Measurements from ENCODE around the gene USP27X. TPM values are rescaled to one million over a fixed set of nuclear protein-coding genes. Genes with fewer than 3 reads are reported as not detected.

Gene USP27X
- total and polyA plus RNA-seq, 2 of the 8 experiments (the other 6 are each of a cell fraction or from before 2014, with no cell fraction given): 3.8 to 4.7 TPM

- Histone ChIP-seq H3K36me3 (ENCODE audit: control insufficient read depth in 2 of 4, insufficient read depth in 4 of 4, low read length in 3 of 4) (no peaks in the 10 kb centered on the region), H3K4me3 (ENCODE audit: extremely low read depth in 1 of 4, insufficient read depth in 2 of 4, low read depth in 3 of 4, low read length in 4 of 4) (no peak overlapping the region)
- POLR2A ChIA-PET (ENCODE audit: partially characterized antibody): no interaction called here
Observed at GRCh38 chrX:49842621-49843020, 36.7 kb upstream of the USP27X start.

More at GRCh38 chrX:49842621-49843020, 36.7 kb upstream of the USP27X start:
- Histone ChIP-seq H4K5ac (ENCODE audit: insufficient read length, low read depth, low read length) (no peak overlapping the region), H3K9ac (replicated peaks in 1 of 4; ENCODE audit: extremely low read depth in 1 of 4, low read depth in 3 of 4, low read length in 3 of 4) (no peak overlapping the region), H2BK12ac (ENCODE audit: low read depth, low read length) (no peak overlapping the region), H2BK120ac (replicated peaks; ENCODE audit: low read depth, low read length) (no peak overlapping the region), H3K4me1 (replicated peaks in 1 of 4; ENCODE audit: control insufficient read depth in 3 of 4, insufficient read depth in 4 of 4, low read length in 3 of 4) (no peaks in the 10 kb centered on the region), H2BK5ac (ENCODE audit: low read depth, low read length) (no peak overlapping the region), H3K79me1 (ENCODE audit: low read depth, low read length) (no peaks in the 10 kb centered on the region), H2AFZ (ENCODE audit: low read length) (no peak overlapping the region), H3K4me2 (ENCODE audit: insufficient read depth in 1 of 2, low read depth in 2 of 2, low read length in 2 of 2) (no peak overlapping the region), H4K8ac (ENCODE audit: extremely low read depth, insufficient read depth, low read length) (no peak overlapping the region), H4K20me1 (replicated peaks in 1 of 2; ENCODE audit: control insufficient read depth in 1 of 2, insufficient read depth in 2 of 2, low read length in 2 of 2) (no peaks in the 10 kb centered on the region), H2BK20ac (ENCODE audit: low read length) (no peak overlapping the region), H2AK5ac (ENCODE audit: low read depth, low read length) (no peak overlapping the region), H3K18ac (ENCODE audit: extremely low read depth, low read length) (no peak overlapping the region), H3K23me2 (ENCODE audit: low read depth, low read length) (no peaks in the 10 kb centered on the region), H3K23ac (ENCODE audit: insufficient read length) (no peak overlapping the region), H3K27me3 (replicated peaks in 1 of 4; ENCODE audit: control insufficient read depth in 3 of 4, extremely low read depth in 1 of 4, insufficient read depth in 3 of 4, low read length in 3 of 4) (no peaks in the 10 kb centered on the region), H2BK15ac (ENCODE audit: low read length) (no peak overlapping the region), H3K14ac (ENCODE audit: insufficient read length) (no peak overlapping the region), H3K9me3 (ENCODE audit: insufficient read depth in 2 of 2, low read depth in 1 of 2, low read length in 1 of 2) (no peaks in the 10 kb centered on the region), H3K4ac (replicated peaks; ENCODE audit: insufficient read length, low read depth, low read length) (no peak overlapping the region), H3K27ac (ENCODE audit: low read depth, low read length) (no peak overlapping the region), H4K91ac (replicated peaks; ENCODE audit: insufficient read length, low read length) (no peak overlapping the region), H3K79me2 (ENCODE audit: control insufficient read depth in 1 of 2, insufficient read depth in 2 of 2, low read length in 2 of 2) (no peaks in the 10 kb centered on the region), H3K56ac (replicated peaks; ENCODE audit: insufficient read length, low read depth, low read length) (no peak overlapping the region)
- CTCF ChIA-PET (ENCODE audit: partially characterized antibody): interaction anchor here (0.6 to 5.4 kb wide), 6 partner anchors 9 to 104 kb away, joined by 3 to 31 read pairs (median 3); partner anchors contain the start of gene USP27X
- FAIRE-seq (no peak), DNase-seq (ENCODE audit: low read depth in 1 of 2, low spot score in 2 of 2) (no peak)
- TF ChIP-seq ATF3 (IDR thresholded peaks at IDR 0.05; ENCODE audit: insufficient read depth, low read depth, low read length) (no peak), SIRT6 (IDR thresholded peaks at IDR 0.05; ENCODE audit: low read length) (no peak), SP1 (IDR thresholded peaks at IDR 0.05; ENCODE audit: low read depth, low read length) (no peak), RNF2 (IDR thresholded peaks at IDR 0.05; ENCODE audit: borderline replicate concordance, low read depth, low read length, missing control alignments, poor library complexity, severe bottlenecking) (no peak), MAX (IDR thresholded peaks at IDR 0.05) (no peak), CREB1 (IDR thresholded peaks at IDR 0.05) (no peak), SIX5 (IDR thresholded peaks at IDR 0.05; ENCODE audit: low read depth, low read length) (no peak), SUZ12 (IDR thresholded peaks at IDR 0.05; ENCODE audit: low read length) (no peak), FOSL1 (IDR thresholded peaks at IDR 0.05; ENCODE audit: insufficient read depth, low read depth, low read length) (no peak), BCL11A (IDR thresholded peaks at IDR 0.05; ENCODE audit: low read depth in 2 of 2, low read length in 2 of 2) (no peak), NRF1 (IDR thresholded peaks at IDR 0.05; ENCODE audit: low read depth, low read length) (no peak), SRF (IDR thresholded peaks at IDR 0.05; ENCODE audit: low read depth, low read length) (no peak), CEBPB (IDR thresholded peaks at IDR 0.05; ENCODE audit: low read depth, low read length) (no peak)
